Neural cell (in vitro differentiated cells): ENCODE measurements around the gene WNT3A.

Experiments used
- EZH2 ChIP-seq: fragments of 200-600, 300-800 bp; shearing (Covaris generic), sonication (generic); IDR thresholded peaks from 2 replicates; pipeline ENCODE4 v1.6.1; 2014; ENCODE audit warnings: antibody characterized with exemption, low read length, borderline replicate concordance, mild to moderate bottlenecking; ENCODE audit not compliant: insufficient read depth, poor library complexity, severe bottlenecking
- REST ChIP-seq: IDR thresholded peaks from 2 replicates; pipeline ENCODE4 v1.6.1; 2012; ENCODE audit warnings: borderline replicate concordance
- TF ChIP-seq, protein P1 (sequence below): fragments of 450-650 bp; IDR thresholded peaks from 2 replicates; pipeline ENCODE4 v1.5.1; 2014; ENCODE audit warnings: antibody characterized with exemption, mild to moderate bottlenecking, moderate library complexity; ENCODE audit not compliant: poor library complexity, severe bottlenecking

- TF ChIP-seq, protein P1, sequence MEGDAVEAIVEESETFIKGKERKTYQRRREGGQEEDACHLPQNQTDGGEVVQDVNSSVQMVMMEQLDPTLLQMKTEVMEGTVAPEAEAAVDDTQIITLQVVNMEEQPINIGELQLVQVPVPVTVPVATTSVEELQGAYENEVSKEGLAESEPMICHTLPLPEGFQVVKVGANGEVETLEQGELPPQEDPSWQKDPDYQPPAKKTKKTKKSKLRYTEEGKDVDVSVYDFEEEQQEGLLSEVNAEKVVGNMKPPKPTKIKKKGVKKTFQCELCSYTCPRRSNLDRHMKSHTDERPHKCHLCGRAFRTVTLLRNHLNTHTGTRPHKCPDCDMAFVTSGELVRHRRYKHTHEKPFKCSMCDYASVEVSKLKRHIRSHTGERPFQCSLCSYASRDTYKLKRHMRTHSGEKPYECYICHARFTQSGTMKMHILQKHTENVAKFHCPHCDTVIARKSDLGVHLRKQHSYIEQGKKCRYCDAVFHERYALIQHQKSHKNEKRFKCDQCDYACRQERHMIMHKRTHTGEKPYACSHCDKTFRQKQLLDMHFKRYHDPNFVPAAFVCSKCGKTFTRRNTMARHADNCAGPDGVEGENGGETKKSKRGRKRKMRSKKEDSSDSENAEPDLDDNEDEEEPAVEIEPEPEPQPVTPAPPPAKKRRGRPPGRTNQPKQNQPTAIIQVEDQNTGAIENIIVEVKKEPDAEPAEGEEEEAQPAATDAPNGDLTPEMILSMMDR, result no peak
- TF ChIP-seq REST (no peak), EZH2 (no peak)
Measured at GRCh38 chr1:228008391-228009115, 1.8 kb downstream of the WNT3A start.
